HUDEP-2 (cell line): ENCODE measurements around the gene NID1.
A peak's percentile ranks its signal among the peaks of the same experiment; 100 is the strongest.
"Not testable (repeated sequence)": the region's sequence is repeated elsewhere in the genome, so short reads cannot be mapped to it uniquely, and the experiment has no call there.

Source experiments
- DNase-seq, 76 experiments: peaks; one replicate each; lab custom pipeline; 2025; ENCODE audit not compliant: unreplicated experiment in 76 of 76; lab: John Stamatoyannopoulos, UW

Gene NID1

DNA sequence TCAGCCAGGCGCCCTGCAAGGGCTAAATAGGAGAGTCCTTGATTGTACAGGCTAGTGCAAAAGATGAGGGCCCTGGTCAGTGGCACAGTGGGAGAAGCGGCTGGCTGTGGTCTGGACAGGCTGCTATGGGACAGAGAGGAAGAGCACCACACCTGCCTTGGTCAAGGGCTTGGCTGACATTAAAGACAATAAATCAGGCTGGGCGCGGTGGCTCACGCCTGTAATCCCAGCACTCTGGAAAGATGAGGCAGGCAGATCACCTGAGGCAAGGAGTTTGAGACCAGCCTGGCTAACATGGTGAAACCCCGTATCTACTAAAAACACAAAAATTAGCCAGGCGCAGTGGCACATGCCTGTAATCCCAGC, 62.9 kb downstream of the NID1 start:
- no peak for DNase-seq

DNA sequence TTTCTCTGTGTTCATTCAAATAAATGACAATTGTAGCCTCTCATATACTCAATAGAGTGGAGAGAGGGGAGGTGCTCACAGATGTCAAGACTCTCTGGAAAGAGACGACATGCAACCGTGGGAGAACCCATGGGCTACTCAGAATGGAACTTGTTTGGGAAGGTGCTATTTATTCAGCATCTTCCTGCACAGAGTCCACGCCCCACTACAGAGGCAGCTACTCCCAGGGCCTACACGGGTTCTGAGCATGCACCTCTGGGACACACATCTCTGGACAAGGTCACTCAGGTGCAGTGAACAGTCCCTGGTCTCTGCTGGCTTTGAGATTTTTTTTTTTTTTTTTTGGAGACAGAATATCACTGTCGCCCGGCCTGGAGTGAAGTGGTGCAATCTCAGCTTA, 64.1 kb downstream of the NID1 start:
- DNase-seq, result no peak

DNA sequence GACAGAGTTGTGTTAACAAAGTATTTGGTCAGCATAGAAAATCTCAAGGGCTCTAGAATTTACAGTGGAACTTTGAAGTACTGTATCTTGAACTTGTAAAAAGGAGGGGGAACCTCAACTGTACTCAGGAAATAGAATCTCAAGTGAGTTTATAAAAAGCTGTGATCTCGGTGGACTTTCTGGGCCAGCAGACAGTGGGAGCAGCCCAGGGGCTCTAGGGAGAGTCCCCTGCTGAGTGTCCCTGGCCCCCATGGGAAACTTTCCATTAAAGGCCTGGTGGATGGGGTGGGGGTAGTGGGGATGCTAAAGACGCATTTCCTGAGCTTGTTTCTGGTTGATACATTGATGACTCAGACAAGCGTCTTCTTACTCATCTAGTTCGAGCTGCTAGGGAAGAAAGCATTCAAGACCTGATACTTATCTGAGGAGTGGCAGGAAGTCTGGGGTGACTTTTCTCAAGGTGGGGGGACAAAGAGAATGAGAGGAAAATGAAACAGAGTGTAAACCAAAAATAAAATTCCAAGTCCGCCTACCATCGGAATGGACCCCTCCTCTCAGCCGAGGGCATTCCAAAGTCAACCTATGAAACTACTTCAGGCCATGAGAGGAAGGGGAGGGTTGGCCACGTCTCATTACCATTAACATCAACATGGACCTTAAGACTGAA, 65.5 kb downstream of the NID1 start:
- peak in 1 of 76 experiments; percentile 11 for DNase-seq

DNA sequence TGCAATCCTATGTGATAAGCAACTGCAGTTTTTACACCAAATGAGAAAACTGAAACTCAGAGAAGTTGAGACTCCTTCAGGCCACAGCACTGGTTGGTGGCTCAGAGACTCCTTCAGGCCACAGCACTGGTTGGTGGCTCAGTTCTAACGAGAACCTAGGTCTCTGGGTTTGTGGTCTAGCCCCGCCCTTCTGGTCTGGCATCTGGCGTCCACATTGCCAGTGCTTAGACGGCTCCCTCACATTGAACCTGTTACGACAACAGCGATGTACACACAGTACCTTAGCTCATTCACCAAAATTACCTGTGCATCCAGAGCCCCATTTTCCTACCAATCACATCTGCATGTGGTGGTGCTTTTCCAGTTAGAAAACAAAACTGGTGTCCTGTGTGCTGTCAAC, 66.1 kb downstream of the NID1 start:
- DNase-seq, result peak in 1 of 76 experiments; percentile 12

DNA sequence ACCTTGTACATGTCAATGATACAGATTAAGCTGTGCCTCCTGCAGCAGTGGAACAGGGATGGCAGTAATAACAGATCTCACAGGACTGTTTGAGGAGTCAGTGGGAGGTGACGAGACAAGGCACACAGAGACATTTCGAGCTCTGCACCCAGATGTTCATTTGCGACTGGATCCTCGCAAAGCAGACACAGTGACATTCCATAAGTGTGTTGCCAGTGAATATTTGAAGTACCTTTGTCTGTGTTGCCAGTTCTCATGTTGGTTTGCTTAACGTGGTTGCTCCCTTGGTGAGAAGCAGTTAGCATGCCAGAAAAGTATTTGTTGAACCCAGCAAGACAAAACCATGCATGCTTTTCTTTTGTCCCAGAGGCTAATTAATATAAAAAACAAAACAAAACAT, 67.0 kb downstream of the NID1 start:
- no peak for DNase-seq

DNA sequence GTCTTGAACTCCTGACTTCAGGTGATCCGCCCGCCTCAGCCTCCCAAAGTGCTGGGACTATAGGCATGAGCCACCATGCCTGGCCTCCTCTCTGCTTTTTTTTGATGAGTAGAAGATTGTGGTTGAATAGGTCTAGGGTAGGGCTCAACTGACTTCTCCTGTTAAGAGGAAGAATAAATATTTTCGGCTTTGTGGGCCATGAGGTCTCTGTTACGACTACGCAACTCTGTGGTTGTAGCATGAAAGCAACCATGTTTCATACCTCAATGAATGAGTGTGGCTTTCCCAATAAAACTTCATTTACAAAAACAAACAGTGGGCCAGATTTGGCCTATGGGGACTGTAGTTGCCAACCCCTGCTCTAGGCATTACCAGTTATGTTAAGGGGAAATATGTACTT, 67.8 kb downstream of the NID1 start:
- no peak for DNase-seq

DNA sequence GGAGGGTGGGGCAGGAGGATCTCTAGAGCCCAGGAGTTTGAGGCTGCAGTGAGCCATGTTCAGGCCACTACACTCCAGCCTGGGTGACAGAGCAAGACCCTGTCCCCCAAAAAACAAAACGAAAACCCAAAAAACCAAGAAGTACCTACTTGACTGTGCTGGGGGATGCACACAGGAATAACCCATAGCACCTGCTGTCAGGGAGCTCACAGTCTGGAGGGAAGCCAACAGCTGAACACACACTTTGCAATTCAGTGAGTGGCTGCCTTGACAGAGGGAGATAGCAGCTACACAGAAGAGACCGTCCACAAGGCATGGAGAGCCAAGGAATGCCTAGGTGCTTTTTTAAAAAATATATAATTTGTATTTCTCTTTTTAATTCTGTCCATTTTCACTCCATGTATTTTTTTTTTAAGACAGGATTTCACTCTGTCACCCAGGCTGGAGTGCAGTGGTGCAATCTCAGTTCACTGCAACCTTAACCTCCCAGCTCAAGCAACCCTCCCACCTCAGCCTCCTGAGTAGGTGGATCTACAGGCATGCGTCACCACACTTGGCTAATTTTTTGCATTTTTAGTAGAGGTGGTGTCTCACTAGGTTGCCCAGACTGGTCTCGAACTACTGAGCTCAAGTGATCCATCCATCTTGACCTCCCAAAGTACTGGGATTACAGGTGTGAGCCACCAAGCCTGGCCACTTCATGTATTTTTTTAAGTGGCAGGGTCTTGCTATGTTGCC, 68.7 kb downstream of the NID1 start:
- DNase-seq, result no peak

DNA sequence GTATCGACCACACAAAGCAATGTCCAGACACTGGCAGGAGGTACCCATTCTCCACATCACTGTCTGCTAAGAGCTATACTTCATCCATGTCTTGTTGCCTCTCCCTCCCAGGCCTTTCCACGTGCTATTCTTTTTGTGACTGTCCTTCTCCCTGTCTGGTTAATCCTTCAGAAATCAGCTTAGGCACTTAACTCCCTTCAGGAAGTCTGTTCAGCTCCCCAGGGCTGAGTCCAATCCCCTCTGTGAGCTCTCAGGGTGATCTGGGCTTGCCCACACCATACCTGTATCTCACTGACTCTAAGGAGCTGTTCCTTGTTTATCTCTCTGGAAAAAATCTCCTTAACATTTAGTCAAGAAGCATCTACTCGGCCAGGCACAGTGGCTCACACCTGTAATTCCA, 69.4 kb downstream of the NID1 start:
- DNase-seq, result no peak

DNA sequence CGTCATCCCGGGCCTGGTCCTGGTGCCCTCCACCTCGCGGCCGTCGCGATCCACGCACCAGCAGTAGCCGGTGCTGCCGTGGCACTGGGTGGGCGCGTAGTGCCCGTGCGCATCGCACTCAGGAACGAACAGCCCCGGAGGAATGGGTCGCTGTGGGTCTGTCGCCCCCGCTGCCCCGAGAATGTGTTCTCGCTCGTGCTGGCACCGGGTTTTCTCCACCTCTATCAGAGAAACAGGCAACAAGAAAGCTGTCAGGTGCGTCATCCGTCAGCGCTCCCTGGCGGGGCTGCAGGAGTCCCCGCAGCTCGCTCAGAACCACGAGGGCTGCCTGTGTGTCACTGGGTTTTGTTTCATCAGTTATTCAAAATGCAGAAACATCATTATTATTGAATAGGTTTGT, 71.2 kb downstream of the NID1 start:
- no peak for DNase-seq

DNA sequence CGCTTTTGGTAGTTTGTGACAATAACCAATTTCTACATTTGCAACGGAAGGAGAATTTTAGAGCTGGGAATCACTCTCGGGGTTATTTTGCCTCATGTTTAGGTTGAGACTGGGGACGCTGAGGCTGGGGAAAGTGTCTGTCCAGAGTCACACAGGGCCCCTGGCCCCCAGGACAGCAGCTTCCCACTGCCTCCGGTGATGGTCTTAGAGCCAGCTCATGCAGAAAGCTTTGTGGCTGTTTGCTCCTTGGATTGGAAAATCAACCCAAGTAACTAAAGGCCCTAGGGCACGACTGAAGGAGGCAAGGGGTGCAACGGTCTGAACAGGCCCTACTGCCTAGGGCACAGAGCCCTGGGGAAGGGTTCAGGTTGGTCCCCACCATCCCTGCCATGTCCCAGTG, 72.0 kb downstream of the NID1 start:
- no peak for DNase-seq

DNA sequence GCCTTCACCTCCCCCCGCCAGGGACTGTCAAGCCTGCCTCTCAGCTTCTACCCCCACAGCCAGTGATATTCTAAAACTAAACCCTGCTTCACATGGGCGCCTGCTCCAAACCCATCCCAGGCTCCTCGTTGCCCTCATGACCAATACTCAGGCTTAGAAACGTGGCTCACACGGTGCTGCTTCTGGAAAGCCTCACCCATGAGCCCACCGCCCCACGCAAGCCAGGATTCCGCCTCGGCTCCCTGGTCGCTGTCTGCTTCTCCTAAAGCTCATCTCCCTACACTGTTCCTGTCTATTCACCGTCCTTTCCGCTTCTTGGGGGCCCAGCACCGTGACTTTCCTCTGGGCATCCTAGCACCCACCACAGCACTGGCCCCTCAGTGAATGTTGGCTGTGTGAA, 72.5 kb downstream of the NID1 start:
- no peak for DNase-seq

DNA sequence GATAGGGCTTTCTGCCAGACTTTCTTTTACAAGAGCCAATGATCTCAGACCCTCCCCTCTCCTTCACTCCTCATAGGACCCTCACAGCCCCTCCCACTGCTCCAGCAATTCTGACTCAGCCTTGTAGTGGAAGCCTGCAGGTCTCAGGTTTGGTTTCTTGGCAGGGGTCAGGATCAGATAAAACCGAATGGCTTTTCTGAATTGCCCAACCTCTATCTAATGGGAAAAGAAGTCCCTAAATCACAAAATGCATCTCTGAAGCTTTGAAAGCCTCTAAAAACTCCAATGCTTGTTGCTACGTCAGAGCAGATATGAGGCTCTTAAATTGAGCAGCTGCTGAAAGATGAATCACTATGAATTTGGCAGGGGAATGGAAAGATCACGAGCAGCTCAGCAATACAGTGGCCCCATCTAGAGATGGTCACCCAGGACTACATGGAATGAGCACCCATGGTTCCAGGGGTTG, 74.5 kb downstream of the NID1 start:
- no peak for DNase-seq

DNA sequence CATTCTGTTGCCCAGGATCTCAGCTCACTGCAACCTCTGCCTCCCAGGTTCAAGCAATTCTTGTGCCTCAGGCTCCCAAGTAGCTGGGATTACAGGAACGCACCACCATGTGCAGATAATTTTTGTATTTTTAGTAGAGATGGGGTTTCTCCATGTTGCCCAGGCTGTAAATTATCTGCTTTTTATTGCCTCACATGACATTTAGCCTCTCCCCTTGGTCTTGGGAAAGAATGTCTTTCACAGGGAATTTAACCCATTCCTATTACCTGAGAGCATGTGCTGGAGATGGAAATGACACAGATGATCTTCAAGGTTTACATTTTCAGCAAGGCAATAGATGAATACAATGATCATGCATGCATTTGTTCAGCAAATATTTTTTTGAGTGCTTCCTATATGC, 75.8 kb downstream of the NID1 start:
- DNase-seq, result no peak

DNA sequence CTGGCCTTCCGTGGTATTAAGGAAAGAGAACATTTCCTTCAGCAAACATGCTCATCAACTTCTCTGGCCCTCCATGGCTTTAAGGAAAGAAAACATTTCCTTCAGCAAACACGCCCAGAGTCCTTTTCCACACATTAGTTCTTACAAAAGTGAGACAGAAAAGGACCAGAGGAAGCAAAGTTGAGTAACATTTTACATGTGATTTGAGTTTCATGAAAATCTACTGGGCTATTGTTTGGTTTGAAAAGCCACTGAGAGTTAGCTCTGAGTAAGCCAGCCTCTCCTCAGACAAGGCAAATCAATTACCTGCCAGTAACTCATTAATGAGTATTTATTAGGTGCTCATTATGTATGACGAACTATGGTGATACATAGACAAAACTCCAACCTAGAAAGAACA, 78.0 kb downstream of the NID1 start:
- DNase-seq, result no peak

DNA sequence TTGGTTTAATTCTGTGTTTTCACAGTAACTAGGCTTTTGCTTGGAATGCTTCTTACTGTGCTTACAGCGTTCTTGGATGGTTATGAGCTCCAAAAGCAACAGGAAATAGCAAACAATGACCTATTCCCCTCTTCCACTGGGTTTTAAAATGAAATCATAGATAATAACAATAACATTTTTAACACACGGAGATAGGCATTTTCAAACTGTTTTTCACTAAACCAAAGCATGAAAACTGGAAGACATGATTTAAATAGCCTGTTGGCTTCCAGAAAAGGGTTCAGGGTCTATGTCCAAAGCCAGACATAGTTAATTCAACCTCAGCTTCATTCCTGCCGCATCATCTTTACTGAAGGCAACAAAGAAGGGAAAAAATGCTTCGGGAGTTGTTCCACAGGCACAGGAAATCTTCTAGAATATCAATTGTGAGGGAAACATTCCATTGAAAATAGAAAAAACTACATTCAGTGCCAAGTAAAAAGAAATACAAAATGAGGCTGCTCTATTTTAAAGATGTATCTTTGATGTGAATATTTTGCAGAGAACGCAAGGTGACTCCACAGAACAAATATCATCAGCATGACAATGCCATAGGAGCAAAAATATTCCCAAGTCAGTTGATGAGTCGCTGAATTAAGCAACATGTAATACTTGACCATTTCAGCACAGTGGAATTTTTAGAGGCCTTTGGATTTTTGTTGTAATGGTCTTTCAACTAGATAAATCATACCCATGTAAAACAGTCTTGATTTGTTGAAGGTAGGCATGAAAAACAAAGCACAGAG, 80.7 kb downstream of the NID1 start:
- DNase-seq, result no peak

DNA sequence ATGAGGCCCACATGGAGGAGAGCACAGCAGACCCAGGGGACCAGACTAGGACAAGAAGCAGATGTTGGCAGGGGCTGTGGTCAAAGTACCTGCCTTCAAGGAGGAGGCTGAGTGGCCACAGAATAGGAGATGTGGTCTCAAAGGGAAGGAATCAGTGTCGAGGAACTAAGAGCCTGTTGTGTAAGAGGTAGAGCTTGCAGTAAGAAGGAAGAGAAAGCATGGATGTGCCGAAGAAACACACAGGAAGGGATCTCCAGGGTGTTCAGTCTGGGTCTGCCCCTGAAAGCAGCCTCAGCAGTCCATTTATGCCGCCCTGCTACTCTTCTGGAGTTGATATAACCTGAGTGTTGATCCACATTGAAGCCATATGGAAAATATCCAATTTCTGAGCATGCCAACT, 83.9 kb downstream of the NID1 start:
- no peak for DNase-seq

DNA sequence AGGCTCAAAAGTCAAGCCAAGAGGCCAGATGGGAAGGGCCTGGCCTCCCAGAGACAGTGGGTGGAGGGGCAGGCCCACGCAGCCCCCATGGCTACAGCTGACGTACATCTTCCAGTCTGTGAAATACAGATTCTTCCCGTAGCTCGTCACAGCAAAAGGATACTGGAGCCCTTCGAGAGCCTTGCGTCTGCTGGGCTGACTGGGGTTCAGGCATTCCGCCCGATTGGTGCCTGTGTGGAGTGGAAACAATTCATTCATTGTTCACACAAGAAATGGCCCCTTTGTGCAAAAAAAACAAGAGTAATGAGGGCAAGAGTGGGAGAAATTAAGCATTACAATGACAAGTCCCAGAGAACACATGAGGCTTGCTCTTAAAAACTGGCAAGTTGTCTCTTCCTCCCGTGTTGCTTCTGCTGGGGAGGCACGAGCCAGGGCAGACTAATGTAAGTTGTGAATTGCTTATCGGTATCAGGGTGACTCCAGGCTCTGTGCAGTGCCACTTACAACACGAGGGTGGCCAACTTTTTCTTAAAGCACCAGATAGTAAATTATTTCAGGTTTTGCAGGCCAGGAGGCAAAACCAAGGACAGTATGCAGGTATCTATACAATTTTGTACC, 85.1 kb downstream of the NID1 start:
- peak in 1 of 76 experiments; percentile 5 for DNase-seq

DNA sequence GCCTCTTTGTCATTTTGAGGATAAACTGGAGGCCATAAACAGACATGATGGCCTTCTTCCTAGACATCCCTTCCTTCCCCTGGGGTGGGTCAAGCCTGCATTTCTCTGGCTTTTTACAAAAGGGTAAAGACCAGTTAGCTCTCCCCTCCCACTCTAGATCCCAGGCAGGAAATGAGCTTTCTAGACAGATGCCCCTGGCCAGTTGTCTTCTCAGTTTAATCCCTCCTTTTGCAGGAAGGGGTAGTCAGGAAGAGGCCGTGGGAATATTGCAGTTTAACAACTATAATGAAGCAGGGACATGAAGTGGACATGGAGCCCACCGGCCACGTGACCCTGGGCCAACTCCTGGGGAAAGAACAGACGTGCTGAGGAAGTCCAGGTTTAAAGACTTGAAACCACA, 85.7 kb downstream of the NID1 start:
- no peak for DNase-seq

DNA sequence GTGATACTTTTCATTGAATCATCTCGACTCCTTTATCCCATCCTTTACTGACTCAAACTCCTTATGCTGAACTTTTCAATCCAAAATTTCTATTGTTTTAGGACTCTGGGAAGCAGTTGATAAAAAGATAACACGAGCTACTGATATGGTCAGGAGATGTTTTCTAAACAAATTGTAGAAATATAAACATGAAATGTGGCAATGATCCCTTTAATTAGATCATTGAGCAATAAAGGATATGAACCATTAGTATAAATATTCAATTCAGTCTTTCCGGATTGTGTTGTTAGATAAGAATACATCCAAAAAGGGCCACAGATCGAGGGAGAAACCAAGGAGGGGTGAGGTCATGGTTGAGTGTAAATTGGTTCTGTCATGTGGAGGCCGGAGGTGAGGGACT, 88.4 kb downstream of the NID1 start:
- no peak for DNase-seq

DNA sequence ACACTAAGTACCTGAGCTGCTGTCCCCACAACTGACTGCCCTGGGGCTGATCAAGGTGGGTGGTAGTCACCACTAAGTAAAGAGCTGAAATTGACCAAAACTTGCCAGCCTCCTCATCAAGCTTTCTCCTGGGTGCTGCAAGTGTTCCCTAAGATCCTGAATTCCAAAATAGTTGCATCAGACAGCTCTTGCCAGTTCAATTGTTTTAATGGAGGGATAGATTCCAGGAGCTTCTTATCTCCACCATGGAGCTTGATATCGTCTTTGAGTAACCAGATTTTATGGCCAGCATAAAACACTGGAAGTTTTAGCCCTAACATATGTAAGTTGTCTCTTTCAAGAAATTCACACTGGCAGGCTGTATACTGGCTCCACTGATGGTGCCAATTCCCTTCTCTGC, 90.3 kb downstream of the NID1 start:
- DNase-seq, result no peak

DNA sequence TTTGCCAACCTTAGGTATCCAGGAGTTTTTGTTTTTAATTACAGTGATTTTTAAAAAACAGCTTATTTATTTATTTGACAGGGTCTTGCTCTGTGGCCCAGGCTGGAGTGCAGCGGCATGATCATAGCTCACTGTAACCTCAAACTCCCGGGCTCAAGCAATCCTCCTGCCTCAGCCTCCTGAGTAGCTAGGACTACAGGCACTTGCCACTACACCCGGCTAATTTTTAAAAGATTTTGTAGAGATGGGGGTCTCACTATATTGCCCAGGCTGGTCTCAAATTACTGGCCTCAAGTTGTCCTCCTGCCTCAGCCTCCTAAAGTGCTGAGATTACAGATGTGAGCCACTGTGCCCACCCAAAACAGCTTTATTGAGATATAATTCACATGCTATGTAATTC, 92.2 kb downstream of the NID1 start:
- not testable (repeated sequence) for DNase-seq
